Transverse colon (tissue), 3 donors: Measurements from ENCODE around the gene EBF3.

Source experiments
- CTCF ChIP-seq, 5 experiments: fragments of 200-600 bp in 3 of 5; fragments of 450-650 bp in 2 of 5; sonication (generic) in 3 of 5; IDR thresholded peaks; 1 replicate in 2 of 5; 2 replicates in 3 of 5; pipeline ENCODE4 v1.5.1; 2016 to 2017; ENCODE audit warnings: antibody characterized with exemption in 5 of 5, inconsistent platforms in 3 of 5, mild to moderate bottlenecking in 2 of 5, moderate library complexity in 1 of 5
- POLR2A ChIP-seq: fragments of 450-650 bp; IDR thresholded peaks from one replicate; pipeline ENCODE4 v1.6.1; 2016; ENCODE audit warnings: antibody characterized with exemption, mild to moderate bottlenecking, moderate library complexity

- TF ChIP-seq CTCF (IDR thresholded peaks at IDR 0.05) (no peak), POLR2A (no peak)
Measured at GRCh38 chr10:129841590-129841989, 122.5 kb downstream of the EBF3 start.
